Measurements from ENCODE around the gene APLP1. TPM values are rescaled to one million over a fixed set of nuclear protein-coding genes. Genes with fewer than 3 reads are reported as not detected.

The APLP1 gene
- total and polyA plus RNA-seq, 2 experiments from 2014 or later = 30.2 to 36.0 TPM

DNA sequence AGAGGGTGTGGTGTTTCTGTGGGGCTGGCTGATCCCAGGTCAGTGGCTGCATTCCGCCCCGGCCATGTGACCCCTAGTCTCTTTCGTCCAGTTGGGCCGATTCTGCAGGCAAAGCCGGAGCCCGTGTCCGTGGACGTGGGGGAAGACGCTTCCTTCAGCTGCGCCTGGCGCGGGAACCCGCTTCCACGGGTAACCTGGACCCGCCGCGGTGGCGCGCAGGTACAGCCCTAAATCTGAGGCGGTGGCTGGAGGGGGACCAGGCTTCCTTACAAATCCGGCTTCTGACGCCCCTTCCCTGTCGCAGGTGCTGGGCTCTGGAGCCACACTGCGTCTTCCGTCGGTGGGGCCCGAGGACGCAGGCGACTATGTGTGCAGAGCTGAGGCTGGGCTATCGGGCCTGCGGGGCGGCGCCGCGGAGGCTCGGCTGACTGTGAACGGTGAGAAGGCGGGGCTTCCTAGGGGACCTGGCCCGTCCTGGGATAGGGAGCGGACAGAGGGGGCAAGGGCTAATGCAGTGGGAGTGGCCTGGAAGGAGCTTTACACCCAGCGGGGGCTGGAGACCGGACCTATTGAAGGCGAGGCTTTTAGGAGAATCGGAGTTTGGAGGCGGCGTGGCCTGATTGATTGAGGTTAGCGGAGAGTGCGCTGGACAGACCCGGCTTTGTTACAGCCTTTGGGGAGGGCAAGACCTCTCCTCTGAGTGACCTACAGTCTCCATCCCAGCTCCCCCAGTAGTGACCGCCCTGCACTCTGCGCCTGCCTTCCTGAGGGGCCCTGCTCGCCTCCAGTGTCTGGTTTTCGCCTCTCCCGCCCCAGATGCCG, 7.3 kb upstream of the APLP1 start:
- DNase-seq (ENCODE audit: low spot score) (peak; percentile 98), ATAC-seq (peak; percentile 87)
- Histone ChIP-seq H3K27ac (ENCODE audit: low read depth) (no peak overlapping the region), H3K9me2 (ENCODE audit: insufficient read depth) (no peaks in the 10 kb centered on the region), H4K20me1 (replicated peaks; ENCODE audit: insufficient read depth) (no peaks in the 10 kb centered on the region), H2AFZ (peak overlapping the region; percentile 93), H3K27me3 (ENCODE audit: insufficient read depth) (peaks cover 58% of the 10 kb centered on the region), H3K4me3 (peak overlapping the region; percentile 72), H3K4me2 (peak overlapping the region; percentile 92), H3K79me2 (replicated peaks; ENCODE audit: insufficient read depth) (no peaks in the 10 kb centered on the region), H3K36me3 (ENCODE audit: insufficient read depth) (no peaks in the 10 kb centered on the region; the same call in 1 of the 2 replicates), H3F3A (replicated peaks; ENCODE audit: low read depth) (no peaks in the 10 kb centered on the region), H3K4me1 (ENCODE audit: insufficient read depth) (peaks cover 11% of the 10 kb centered on the region)
- H3K27me3 Mint-ChIP-seq (ENCODE audit: insufficient read depth, low read depth, poor library complexity) = peaks cover 64% of the 10 kb centered on the region
- no peak for TF ChIP-seq CREB1 (CRISPR knock-in tag; IDR thresholded peaks at IDR 0.05; ENCODE audit: low read depth)
- peak; percentile 54 for TF ChIP-seq POLR2AphosphoS5 (IDR thresholded peaks at IDR 0.05; ENCODE audit: low read depth)
- H3K4me1 Mint-ChIP-seq = peaks cover 21% of the 10 kb centered on the region
- H3K9me3 Mint-ChIP-seq = no peaks in the 10 kb centered on the region; the same call in 2 of the 3 replicates
- H3K27ac Mint-ChIP-seq = no peak overlapping the region
- peaks cover 4% of the 10 kb centered on the region; the same call in 2 of the 3 replicates for H3K36me3 Mint-ChIP-seq (ENCODE audit: low read depth)
- H3K4me3 Mint-ChIP-seq = peak overlapping the region; percentile 78

DNA sequence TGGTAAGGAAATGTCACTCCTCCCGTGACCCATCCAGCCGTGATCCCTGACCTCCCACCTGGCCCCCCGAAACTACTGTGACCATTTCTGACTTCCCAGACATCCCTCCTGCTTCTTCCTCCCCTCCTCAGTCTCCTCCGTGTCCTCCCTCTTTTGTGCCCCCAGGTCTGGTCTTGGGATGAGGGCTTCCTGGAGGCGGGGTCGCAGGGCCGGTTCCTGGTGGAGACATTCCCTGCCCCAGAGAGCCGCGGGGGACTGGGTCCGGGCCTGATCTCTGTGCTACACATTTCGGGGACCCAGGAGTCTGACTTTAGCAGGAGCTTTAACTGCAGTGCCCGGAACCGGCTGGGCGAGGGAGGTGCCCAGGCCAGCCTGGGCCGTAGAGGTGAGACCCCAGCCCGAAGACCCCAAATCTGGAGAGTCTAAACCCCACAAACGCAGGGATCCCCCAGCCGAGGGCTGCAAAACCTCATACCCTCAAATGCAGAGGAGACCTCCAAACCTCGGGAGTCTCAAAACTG, 6.7 kb upstream of the APLP1 start:
- H4K20me1 ChIP-seq (replicated peaks; ENCODE audit: insufficient read depth) = no peaks in the 10 kb centered on the region
- H3K4me3 Mint-ChIP-seq = peak overlapping the region; percentile 78
- DNase-seq (ENCODE audit: low spot score) = peak; percentile 36
- H3F3A ChIP-seq (replicated peaks; ENCODE audit: low read depth) = no peaks in the 10 kb centered on the region
- peaks cover 21% of the 10 kb centered on the region for H3K4me1 Mint-ChIP-seq
- H3K27ac ChIP-seq (ENCODE audit: low read depth) = no peak overlapping the region
- H3K27ac Mint-ChIP-seq = no peak overlapping the region
- no peaks in the 10 kb centered on the region for H3K9me2 ChIP-seq (ENCODE audit: insufficient read depth)
- H2AFZ ChIP-seq = peak overlapping the region; percentile 74
- peak; percentile 9 for ATAC-seq
- H3K79me2 ChIP-seq (replicated peaks; ENCODE audit: insufficient read depth) = no peaks in the 10 kb centered on the region
- H3K4me1 ChIP-seq (ENCODE audit: insufficient read depth) = peaks cover 11% of the 10 kb centered on the region
- H3K36me3 ChIP-seq (ENCODE audit: insufficient read depth) = no peaks in the 10 kb centered on the region; the same call in 1 of the 2 replicates
- H3K4me2 ChIP-seq = peak overlapping the region; percentile 92
- peaks cover 4% of the 10 kb centered on the region; the same call in 2 of the 3 replicates for H3K36me3 Mint-ChIP-seq (ENCODE audit: low read depth)
- no peaks in the 10 kb centered on the region; the same call in 2 of the 3 replicates for H3K9me3 Mint-ChIP-seq
- peaks cover 59% of the 10 kb centered on the region for H3K27me3 ChIP-seq (ENCODE audit: insufficient read depth)
- peak overlapping the region; percentile 72 for H3K4me3 ChIP-seq
- peaks cover 65% of the 10 kb centered on the region for H3K27me3 Mint-ChIP-seq (ENCODE audit: insufficient read depth, low read depth, poor library complexity)
- TF ChIP-seq, protein P1, sequence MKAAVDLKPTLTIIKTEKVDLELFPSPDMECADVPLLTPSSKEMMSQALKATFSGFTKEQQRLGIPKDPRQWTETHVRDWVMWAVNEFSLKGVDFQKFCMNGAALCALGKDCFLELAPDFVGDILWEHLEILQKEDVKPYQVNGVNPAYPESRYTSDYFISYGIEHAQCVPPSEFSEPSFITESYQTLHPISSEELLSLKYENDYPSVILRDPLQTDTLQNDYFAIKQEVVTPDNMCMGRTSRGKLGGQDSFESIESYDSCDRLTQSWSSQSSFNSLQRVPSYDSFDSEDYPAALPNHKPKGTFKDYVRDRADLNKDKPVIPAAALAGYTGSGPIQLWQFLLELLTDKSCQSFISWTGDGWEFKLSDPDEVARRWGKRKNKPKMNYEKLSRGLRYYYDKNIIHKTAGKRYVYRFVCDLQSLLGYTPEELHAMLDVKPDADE (IDR thresholded peaks at IDR 0.05) = no peak
- TF ChIP-seq EZH2 (IDR thresholded peaks at IDR 0.05; ENCODE audit: low read depth, unreplicated experiment) (no peak), STAT1 (IDR thresholded peaks at IDR 0.05; ENCODE audit: unreplicated experiment) (no peak), NANOG (IDR thresholded peaks at IDR 0.05; ENCODE audit: borderline replicate concordance) (no peak), ZNF114 (CRISPR knock-in tag; IDR thresholded peaks at IDR 0.05) (no peak), CREB1 (CRISPR knock-in tag; IDR thresholded peaks at IDR 0.05; ENCODE audit: low read depth) (no peak), POLR2AphosphoS5 (IDR thresholded peaks at IDR 0.05; ENCODE audit: low read depth) (no peak)
- TF ChIP-seq, protein P2, sequence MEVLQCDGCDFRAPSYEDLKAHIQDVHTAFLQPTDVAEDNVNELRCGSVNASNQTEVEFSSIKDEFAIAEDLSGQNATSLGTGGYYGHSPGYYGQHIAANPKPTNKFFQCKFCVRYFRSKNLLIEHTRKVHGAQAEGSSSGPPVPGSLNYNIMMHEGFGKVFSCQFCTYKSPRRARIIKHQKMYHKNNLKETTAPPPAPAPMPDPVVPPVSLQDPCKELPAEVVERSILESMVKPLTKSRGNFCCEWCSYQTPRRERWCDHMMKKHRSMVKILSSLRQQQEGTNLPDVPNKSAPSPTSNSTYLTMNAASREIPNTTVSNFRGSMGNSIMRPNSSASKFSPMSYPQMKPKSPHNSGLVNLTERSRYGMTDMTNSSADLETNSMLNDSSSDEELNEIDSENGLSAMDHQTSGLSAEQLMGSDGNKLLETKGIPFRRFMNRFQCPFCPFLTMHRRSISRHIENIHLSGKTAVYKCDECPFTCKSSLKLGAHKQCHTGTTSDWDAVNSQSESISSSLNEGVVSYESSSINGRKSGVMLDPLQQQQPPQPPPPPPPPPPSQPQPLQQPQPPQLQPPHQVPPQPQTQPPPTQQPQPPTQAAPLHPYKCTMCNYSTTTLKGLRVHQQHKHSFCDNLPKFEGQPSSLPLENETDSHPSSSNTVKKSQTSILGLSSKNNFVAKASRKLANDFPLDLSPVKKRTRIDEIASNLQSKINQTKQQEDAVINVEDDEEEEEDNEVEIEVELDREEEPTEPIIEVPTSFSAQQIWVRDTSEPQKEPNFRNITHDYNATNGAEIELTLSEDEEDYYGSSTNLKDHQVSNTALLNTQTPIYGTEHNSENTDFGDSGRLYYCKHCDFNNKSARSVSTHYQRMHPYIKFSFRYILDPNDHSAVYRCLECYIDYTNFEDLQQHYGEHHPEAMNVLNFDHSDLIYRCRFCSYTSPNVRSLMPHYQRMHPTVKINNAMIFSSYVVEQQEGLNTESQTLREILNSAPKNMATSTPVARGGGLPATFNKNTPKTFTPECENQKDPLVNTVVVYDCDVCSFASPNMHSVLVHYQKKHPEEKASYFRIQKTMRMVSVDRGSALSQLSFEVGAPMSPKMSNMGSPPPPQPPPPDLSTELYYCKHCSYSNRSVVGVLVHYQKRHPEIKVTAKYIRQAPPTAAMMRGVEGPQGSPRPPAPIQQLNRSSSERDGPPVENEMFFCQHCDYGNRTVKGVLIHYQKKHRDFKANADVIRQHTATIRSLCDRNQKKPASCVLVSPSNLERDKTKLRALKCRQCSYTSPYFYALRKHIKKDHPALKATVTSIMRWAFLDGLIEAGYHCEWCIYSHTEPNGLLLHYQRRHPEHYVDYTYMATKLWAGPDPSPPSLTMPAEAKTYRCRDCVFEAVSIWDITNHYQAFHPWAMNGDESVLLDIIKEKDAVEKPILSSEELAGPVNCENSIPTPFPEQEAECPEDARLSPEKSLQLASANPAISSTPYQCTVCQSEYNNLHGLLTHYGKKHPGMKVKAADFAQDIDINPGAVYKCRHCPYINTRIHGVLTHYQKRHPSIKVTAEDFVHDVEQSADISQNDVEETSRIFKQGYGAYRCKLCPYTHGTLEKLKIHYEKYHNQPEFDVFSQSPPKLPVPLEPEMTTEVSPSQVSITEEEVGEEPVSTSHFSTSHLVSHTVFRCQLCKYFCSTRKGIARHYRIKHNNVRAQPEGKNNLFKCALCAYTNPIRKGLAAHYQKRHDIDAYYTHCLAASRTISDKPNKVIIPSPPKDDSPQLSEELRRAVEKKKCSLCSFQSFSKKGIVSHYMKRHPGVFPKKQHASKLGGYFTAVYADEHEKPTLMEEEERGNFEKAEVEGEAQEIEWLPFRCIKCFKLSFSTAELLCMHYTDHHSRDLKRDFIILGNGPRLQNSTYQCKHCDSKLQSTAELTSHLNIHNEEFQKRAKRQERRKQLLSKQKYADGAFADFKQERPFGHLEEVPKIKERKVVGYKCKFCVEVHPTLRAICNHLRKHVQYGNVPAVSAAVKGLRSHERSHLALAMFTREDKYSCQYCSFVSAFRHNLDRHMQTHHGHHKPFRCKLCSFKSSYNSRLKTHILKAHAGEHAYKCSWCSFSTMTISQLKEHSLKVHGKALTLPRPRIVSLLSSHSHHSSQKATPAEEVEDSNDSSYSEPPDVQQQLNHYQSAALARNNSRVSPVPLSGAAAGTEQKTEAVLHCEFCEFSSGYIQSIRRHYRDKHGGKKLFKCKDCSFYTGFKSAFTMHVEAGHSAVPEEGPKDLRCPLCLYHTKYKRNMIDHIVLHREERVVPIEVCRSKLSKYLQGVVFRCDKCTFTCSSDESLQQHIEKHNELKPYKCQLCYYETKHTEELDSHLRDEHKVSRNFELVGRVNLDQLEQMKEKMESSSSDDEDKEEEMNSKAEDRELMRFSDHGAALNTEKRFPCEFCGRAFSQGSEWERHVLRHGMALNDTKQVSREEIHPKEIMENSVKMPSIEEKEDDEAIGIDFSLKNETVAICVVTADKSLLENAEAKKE (CRISPR knock-in tag; IDR thresholded peaks at IDR 0.05) = no peak
- TF ChIP-seq, protein P3, sequence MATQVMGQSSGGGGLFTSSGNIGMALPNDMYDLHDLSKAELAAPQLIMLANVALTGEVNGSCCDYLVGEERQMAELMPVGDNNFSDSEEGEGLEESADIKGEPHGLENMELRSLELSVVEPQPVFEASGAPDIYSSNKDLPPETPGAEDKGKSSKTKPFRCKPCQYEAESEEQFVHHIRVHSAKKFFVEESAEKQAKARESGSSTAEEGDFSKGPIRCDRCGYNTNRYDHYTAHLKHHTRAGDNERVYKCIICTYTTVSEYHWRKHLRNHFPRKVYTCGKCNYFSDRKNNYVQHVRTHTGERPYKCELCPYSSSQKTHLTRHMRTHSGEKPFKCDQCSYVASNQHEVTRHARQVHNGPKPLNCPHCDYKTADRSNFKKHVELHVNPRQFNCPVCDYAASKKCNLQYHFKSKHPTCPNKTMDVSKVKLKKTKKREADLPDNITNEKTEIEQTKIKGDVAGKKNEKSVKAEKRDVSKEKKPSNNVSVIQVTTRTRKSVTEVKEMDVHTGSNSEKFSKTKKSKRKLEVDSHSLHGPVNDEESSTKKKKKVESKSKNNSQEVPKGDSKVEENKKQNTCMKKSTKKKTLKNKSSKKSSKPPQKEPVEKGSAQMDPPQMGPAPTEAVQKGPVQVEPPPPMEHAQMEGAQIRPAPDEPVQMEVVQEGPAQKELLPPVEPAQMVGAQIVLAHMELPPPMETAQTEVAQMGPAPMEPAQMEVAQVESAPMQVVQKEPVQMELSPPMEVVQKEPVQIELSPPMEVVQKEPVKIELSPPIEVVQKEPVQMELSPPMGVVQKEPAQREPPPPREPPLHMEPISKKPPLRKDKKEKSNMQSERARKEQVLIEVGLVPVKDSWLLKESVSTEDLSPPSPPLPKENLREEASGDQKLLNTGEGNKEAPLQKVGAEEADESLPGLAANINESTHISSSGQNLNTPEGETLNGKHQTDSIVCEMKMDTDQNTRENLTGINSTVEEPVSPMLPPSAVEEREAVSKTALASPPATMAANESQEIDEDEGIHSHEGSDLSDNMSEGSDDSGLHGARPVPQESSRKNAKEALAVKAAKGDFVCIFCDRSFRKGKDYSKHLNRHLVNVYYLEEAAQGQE (IDR thresholded peaks at IDR 0.05; ENCODE audit: unreplicated experiment) = no peak

Data from GM23338 (cell line).